ENCODE measurements around the gene LGR4. TPM values are rescaled to one million over a fixed set of nuclear protein-coding genes. Genes with fewer than 3 reads are reported as not detected.

LGR4 gene
- total and polyA plus RNA-seq, 9 of the 15 experiments (the other 6 are each of a cell fraction or from before 2014, with no cell fraction given) = 0.94 to 10.1 (median 5.8) TPM

DNA sequence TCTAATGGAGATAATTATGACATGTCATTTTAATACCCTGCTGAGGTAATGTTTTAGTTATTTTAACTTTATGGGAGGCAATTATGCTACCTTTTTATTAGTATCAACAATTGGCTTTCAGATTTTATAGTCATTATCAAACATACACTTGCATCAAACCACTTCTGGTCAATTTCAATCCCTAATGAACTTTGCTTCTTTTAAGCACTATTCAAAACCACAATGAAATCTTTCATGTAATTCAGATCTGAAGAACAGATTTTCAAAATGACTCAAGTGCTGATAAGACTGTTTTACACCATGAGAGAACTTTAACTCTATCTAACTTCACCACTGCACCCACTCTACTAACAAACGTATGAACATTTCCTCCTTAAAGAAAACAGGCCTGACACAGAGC lies 83.7 kb downstream of the LGR4 start (continued):
- TF ChIP-seq, protein P1, sequence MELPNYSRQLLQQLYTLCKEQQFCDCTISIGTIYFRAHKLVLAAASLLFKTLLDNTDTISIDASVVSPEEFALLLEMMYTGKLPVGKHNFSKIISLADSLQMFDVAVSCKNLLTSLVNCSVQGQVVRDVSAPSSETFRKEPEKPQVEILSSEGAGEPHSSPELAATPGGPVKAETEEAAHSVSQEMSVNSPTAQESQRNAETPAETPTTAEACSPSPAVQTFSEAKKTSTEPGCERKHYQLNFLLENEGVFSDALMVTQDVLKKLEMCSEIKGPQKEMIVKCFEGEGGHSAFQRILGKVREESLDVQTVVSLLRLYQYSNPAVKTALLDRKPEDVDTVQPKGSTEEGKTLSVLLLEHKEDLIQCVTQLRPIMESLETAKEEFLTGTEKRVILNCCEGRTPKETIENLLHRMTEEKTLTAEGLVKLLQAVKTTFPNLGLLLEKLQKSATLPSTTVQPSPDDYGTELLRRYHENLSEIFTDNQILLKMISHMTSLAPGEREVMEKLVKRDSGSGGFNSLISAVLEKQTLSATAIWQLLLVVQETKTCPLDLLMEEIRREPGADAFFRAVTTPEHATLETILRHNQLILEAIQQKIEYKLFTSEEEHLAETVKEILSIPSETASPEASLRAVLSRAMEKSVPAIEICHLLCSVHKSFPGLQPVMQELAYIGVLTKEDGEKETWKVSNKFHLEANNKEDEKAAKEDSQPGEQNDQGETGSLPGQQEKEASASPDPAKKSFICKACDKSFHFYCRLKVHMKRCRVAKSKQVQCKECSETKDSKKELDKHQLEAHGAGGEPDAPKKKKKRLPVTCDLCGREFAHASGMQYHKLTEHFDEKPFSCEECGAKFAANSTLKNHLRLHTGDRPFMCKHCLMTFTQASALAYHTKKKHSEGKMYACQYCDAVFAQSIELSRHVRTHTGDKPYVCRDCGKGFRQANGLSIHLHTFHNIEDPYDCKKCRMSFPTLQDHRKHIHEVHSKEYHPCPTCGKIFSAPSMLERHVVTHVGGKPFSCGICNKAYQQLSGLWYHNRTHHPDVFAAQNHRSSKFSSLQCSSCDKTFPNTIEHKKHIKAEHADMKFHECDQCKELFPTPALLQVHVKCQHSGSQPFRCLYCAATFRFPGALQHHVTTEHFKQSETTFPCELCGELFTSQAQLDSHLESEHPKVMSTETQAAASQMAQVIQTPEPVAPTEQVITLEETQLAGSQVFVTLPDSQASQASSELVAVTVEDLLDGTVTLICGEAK (IDR thresholded peaks at IDR 0.05) = no peak
- TF ChIP-seq, protein P1 (CRISPR knock-in tag; IDR thresholded peaks at IDR 0.05) = no peak
- no peak for TF ChIP-seq CC2D1A (IDR thresholded peaks at IDR 0.05)
- no peak for TF ChIP-seq RBM22 (IDR thresholded peaks at IDR 0.05; ENCODE audit: low read depth, low read length, poor library complexity, severe bottlenecking)
- TF ChIP-seq ZNF586 (CRISPR knock-in tag; conservative IDR thresholded peaks at IDR 0.05) = no peak
- TF ChIP-seq C11orf30 (IDR thresholded peaks at IDR 0.05; ENCODE audit: low read depth) = peak; percentile 49; the same call in 1 of the 2 replicates
- TF ChIP-seq PRPF4 (IDR thresholded peaks at IDR 0.05; ENCODE audit: insufficient read depth, low read depth, low read length, poor library complexity, severe bottlenecking) = no peak
- no peak for TF ChIP-seq MTA3 (IDR thresholded peaks at IDR 0.05; ENCODE audit: borderline replicate concordance)
- TF ChIP-seq, protein P2, sequence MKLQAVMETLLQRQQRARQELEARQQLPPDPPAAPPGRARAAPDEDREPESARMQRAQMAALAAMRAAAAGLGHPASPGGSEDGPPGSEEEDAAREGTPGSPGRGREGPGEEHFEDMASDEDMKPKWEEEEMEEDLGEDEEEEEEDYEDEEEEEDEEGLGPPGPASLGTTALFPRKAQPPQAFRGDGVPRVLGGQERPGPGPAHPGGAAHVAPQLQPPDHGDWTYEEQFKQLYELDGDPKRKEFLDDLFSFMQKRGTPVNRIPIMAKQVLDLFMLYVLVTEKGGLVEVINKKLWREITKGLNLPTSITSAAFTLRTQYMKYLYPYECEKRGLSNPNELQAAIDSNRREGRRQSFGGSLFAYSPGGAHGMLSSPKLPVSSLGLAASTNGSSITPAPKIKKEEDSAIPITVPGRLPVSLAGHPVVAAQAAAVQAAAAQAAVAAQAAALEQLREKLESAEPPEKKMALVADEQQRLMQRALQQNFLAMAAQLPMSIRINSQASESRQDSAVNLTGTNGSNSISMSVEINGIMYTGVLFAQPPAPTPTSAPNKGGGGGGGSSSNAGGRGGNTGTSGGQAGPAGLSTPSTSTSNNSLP (IDR thresholded peaks at IDR 0.05; ENCODE audit: borderline replicate concordance, low read depth, low read length) = peak; percentile 48; the same call in 1 of the 2 replicates
- no peak for TF ChIP-seq ARID2 (IDR thresholded peaks at IDR 0.05)
- TF ChIP-seq ZNF785 (CRISPR knock-in tag; IDR thresholded peaks at IDR 0.05) = no peak
- TF ChIP-seq GTF2E2 (tag; IDR thresholded peaks at IDR 0.05) = no peak
- TF ChIP-seq, protein P3, sequence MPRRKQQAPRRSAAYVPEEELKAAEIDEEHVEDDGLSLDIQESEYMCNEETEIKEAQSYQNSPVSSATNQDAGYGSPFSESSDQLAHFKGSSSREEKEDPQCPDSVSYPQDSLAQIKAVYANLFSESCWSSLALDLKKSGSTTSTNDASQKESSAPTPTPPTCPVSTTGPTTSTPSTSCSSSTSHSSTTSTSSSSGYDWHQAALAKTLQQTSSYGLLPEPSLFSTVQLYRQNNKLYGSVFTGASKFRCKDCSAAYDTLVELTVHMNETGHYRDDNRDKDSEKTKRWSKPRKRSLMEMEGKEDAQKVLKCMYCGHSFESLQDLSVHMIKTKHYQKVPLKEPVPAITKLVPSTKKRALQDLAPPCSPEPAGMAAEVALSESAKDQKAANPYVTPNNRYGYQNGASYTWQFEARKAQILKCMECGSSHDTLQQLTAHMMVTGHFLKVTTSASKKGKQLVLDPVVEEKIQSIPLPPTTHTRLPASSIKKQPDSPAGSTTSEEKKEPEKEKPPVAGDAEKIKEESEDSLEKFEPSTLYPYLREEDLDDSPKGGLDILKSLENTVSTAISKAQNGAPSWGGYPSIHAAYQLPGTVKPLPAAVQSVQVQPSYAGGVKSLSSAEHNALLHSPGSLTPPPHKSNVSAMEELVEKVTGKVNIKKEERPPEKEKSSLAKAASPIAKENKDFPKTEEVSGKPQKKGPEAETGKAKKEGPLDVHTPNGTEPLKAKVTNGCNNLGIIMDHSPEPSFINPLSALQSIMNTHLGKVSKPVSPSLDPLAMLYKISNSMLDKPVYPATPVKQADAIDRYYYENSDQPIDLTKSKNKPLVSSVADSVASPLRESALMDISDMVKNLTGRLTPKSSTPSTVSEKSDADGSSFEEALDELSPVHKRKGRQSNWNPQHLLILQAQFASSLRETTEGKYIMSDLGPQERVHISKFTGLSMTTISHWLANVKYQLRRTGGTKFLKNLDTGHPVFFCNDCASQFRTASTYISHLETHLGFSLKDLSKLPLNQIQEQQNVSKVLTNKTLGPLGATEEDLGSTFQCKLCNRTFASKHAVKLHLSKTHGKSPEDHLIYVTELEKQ (CRISPR knock-in tag; IDR thresholded peaks at IDR 0.05) = no peak
- no peak for TF ChIP-seq BRD4 (IDR thresholded peaks at IDR 0.05)
